Thymus (tissue), 11 donors: Measurements from ENCODE around the gene ERCC8. TPM values are rescaled to one million over a fixed set of nuclear protein-coding genes. Genes with fewer than 3 reads are reported as not detected.
"Not testable (repeated sequence)": the region's sequence is repeated elsewhere in the genome, so short reads cannot be mapped to it uniquely, and the experiment has no call there.

Experiments used
- DNase-seq, 9 donors: peaks; one replicate each; pipeline ENCODE4 v3.0.0-alpha.2; 2013; ENCODE audit warnings: low spot score in 9 of 9, low read depth in 6 of 9, missing footprints in 1 of 9
- H3K27ac ChIP-seq, 2 donors: one replicate each; pipeline ENCODE4 v1.5.1; 2013; ENCODE audit warnings: control low read depth in 1 of 2, low read depth in 1 of 2, low read length in 1 of 2, mild to moderate bottlenecking in 1 of 2, moderate library complexity in 1 of 2
- H3K27me3 ChIP-seq, 2 donors: one replicate each; pipeline ENCODE4 v1.5.1; 2013; ENCODE audit warnings: low read length in 1 of 2; ENCODE audit not compliant: control insufficient read depth in 2 of 2, insufficient read depth in 1 of 2
- H3K36me3 ChIP-seq, 2 donors: one replicate each; pipeline ENCODE4 v1.5.1; 2013; ENCODE audit warnings: low read length in 1 of 2, mild to moderate bottlenecking in 1 of 2, moderate library complexity in 1 of 2; ENCODE audit not compliant: control insufficient read depth in 2 of 2, insufficient read depth in 2 of 2
- H3K4me1 ChIP-seq, 2 donors: one replicate each; pipeline ENCODE4 v1.5.1; 2013; ENCODE audit warnings: low read length in 2 of 2; ENCODE audit not compliant: control insufficient read depth in 2 of 2, insufficient read depth in 2 of 2
- H3K4me3 ChIP-seq, 2 donors: one replicate each; pipeline ENCODE4 v1.5.1; 2013; ENCODE audit warnings: low read length in 2 of 2, control low read depth in 1 of 2, mild to moderate bottlenecking in 1 of 2
- H3K9me3 ChIP-seq, 2 donors: one replicate each; pipeline ENCODE4 v1.5.1; 2013; ENCODE audit warnings: low read length in 1 of 2, mild to moderate bottlenecking in 1 of 2; ENCODE audit not compliant: control insufficient read depth in 2 of 2, insufficient read depth in 1 of 2
- WGBS: extraction: QIAGEN DNeasy Blood & Tissue Kit; methylation state at CpG from one replicate; pipeline ENCODE4 v1.1.7; 2013; 5-methylcytosine and 5-hydroxymethylcytosine counted together
- polyA plus RNA-seq: library from polyadenylated mRNA; stranded (reverse); fragments of 200-250 nt; gene quantifications from one replicate; pipeline ENCODE4 v1.2.3, GENCODE V29; 2013
- total RNA-seq: library from RNA; stranded (reverse); fragments of 120-200 nt; gene quantifications from one replicate; pipeline ENCODE4 v1.2.4, GENCODE V29; 2013
- donor health status: healthy.

Gene ERCC8
- total and polyA plus RNA-seq, 2 donors, result 7.9 to 17.9 TPM

DNA sequence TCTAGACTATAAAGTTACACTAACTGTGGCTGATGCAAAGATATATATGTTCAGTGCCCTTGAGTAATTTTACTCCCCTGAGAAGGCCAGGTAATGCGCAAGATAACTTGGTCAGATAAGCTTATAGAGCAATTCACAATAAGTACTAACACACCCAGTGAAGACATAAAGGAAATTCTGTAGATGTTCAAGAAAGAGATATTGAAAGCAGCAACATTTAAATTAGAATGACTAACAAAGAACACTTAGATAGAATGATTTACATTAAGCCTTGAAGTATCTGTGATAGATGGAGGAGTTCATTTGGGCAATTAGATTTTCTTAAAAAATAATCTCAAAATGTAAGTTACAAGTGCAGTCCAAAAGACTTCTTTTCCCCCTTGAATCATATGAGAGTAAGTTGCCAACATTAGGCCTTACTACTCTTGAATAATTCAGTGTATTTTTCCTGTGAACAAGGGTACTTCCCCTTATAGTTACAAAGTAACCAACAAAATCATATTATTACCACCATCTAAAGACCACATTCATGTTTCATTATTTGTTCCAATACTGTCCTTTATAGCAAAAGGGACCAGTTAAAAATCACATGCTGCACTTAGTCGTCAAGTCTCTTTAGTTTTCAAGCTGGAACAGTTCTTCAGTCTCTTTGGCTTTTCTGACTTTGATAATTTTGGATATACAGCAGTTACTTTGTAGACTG is 56.4 kb downstream of the ERCC8 start:
- no peaks in the 10 kb centered on the region for H3K27me3 ChIP-seq
- H3K4me1 ChIP-seq, result no peaks in the 10 kb centered on the region
- DNase-seq, result no peak
- H3K36me3 ChIP-seq, result peaks cover 0 to 5% of the 10 kb centered on the region in 2 donors
- no peaks in the 10 kb centered on the region for H3K9me3 ChIP-seq
- no peak overlapping the region for H3K4me3 ChIP-seq
- WGBS, result 94% methylated on average over 2 of the region's 2 CpGs
- H3K27ac ChIP-seq, result no peak overlapping the region

DNA sequence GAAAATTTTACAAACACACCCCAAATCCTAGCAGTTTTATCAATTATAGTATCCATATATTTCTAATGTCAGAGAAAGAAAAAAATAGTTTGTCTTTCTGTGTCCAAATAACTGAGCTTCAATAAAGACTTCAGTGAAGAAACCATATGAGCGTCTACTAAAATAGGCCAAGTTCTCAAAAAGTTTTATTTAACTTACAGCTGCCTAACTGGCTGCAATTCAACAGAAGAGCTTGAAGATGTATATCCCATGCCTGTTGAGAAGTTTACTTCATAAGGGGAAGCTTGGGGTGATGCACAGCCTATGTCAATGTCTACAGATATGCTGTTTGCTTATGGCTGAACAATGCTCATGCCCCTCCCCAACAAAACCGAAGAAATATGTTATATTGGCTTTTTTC is 57.1 kb downstream of the ERCC8 start:
- DNase-seq, result no peak
- Histone ChIP-seq H3K4me3 (no peak overlapping the region), H3K9me3 (no peaks in the 10 kb centered on the region), H3K4me1 (no peaks in the 10 kb centered on the region), H3K36me3 (no peaks in the 10 kb centered on the region), H3K27me3 (no peaks in the 10 kb centered on the region), H3K27ac (no peak overlapping the region)
- over 99% methylated on average over 2 of the region's 2 CpGs for WGBS

DNA sequence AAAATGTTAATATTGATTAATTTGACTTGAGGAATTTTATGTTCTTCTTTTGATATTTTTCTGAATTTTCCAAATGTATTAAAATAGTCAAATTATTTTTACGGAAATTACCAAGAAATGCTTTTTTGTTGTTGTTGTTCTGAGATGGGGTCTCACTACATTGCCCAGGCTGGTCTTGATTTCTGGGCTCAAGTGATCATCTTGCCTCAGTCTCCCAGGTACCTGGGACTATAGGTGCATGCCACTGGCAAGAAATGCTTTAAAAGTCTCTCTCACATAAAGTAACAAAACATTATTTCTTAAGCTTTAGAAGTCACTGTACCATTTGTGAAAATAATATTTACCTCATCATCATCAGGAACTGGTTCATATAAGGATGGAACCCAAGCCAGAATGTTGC is 57.8 kb downstream of the ERCC8 start:
- Histone ChIP-seq H3K9me3 (no peaks in the 10 kb centered on the region), H3K27ac (no peak overlapping the region), H3K4me1 (no peaks in the 10 kb centered on the region), H3K36me3 (no peaks in the 10 kb centered on the region), H3K4me3 (no peak overlapping the region), H3K27me3 (no peaks in the 10 kb centered on the region)
- 97% methylated on average over 1 of the region's 1 CpG for WGBS
- DNase-seq, result no peak

DNA sequence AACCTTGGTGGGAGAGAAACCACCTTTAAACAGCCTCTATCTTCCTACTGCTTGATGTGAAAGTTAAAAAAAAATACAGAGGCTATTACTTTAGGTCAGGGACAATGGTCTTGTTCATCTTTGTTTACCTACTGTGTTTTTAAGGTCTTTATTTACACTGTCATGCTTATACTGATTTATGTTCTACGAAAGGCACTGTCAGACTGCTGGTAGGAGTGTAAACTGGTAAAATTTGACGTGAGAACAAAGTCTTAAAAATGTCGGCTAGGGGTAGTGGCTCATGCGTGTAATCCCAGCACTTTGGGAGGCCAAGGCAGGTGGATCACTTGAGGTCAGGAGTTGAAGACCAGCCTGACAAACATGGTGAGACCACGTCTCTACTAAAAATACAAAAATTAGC is 58.7 kb downstream of the ERCC8 start:
- H3K27me3 ChIP-seq, result no peaks in the 10 kb centered on the region
- 97% methylated on average over 5 of the region's 5 CpGs for WGBS
- no peaks in the 10 kb centered on the region for H3K4me1 ChIP-seq
- DNase-seq, result no peak
- H3K27ac ChIP-seq, result no peak overlapping the region
- no peaks in the 10 kb centered on the region for H3K36me3 ChIP-seq
- H3K4me3 ChIP-seq, result no peak overlapping the region
- no peaks in the 10 kb centered on the region for H3K9me3 ChIP-seq

- H3K9me3 ChIP-seq, result no peaks in the 10 kb centered on the region
- DNase-seq, result no peak
- no peaks in the 10 kb centered on the region for H3K27me3 ChIP-seq
- no peak overlapping the region for H3K27ac ChIP-seq
- no peaks in the 10 kb centered on the region for H3K36me3 ChIP-seq
- H3K4me1 ChIP-seq, result no peaks in the 10 kb centered on the region
- no peak overlapping the region for H3K4me3 ChIP-seq
These were observed 61.6 kb downstream of the ERCC8 start for GRCh38 chr5:60883229-60883628.

GRCh38 chr5:60872892-60873291 is 72.0 kb downstream of the ERCC8 start:
- Histone ChIP-seq H3K4me3 (no peak overlapping the region), H3K36me3 (no peaks in the 10 kb centered on the region), H3K4me1 (no peaks in the 10 kb centered on the region), H3K9me3 (peaks cover 0 to 8% of the 10 kb centered on the region in 2 donors), H3K27ac (no peak overlapping the region), H3K27me3 (no peaks in the 10 kb centered on the region)
- no peak for DNase-seq

GRCh38 chr5:60870857-60871256 is 74.0 kb downstream of the ERCC8 start:
- Histone ChIP-seq H3K27ac (no peak overlapping the region), H3K9me3 (peaks cover 0 to 8% of the 10 kb centered on the region in 2 donors), H3K4me3 (no peak overlapping the region), H3K36me3 (no peaks in the 10 kb centered on the region), H3K4me1 (no peaks in the 10 kb centered on the region), H3K27me3 (no peaks in the 10 kb centered on the region)
- 96% methylated on average over 3 of the region's 3 CpGs for WGBS
- no peak for DNase-seq

DNA sequence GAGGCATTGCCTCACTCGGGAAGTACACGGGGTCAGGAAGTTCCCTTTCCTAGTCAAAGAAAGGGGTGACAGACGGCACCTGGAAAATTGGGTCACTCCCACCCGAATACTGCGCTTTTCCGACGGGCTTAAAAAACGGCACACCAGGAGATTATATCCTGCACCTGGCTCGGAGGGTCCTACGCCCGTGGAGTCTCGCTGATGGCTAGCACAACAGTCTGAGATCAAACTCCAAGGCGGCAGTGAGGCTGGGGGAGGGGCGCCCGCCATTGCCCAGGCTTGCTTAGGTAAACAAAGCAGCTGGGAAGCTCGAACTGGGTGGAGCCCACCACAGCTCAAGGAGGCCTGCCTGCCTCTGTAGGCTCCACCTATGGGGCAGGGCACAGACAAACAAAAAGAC is 84.3 kb downstream of the ERCC8 start:
- H3K27ac ChIP-seq, H3K4me1 ChIP-seq, H3K27me3 ChIP-seq, H3K4me3 ChIP-seq, DNase-seq, H3K9me3 ChIP-seq, H3K36me3 ChIP-seq: not testable (repeated sequence)
- WGBS, result 96% methylated on average over 16 of the region's 16 CpGs

- Histone ChIP-seq H3K36me3 (no peaks in the 10 kb centered on the region), H3K4me3 (no peak overlapping the region), H3K27ac (no peak overlapping the region), H3K9me3 (no peaks in the 10 kb centered on the region), H3K4me1 (no peaks in the 10 kb centered on the region), H3K27me3 (no peaks in the 10 kb centered on the region)
- 99% methylated on average over 1 of the region's 1 CpG for WGBS
- DNase-seq, result no peak
These were observed 88.8 kb downstream of the ERCC8 start for GRCh38 chr5:60856066-60856465.

- no peak overlapping the region for H3K27ac ChIP-seq
- WGBS, result 79% methylated on average over 3 of the region's 3 CpGs
- no peaks in the 10 kb centered on the region for H3K4me1 ChIP-seq
- H3K9me3 ChIP-seq, result no peaks in the 10 kb centered on the region
- H3K27me3 ChIP-seq, result no peaks in the 10 kb centered on the region
- no peak for DNase-seq
- H3K36me3 ChIP-seq, result no peaks in the 10 kb centered on the region
- H3K4me3 ChIP-seq, result no peak overlapping the region
These were observed 91.9 kb downstream of the ERCC8 start for GRCh38 chr5:60852940-60853339.
